HepG2 (cell line): ENCODE data around the gene ATP5F1E. TPM values are rescaled to one million over a fixed set of nuclear protein-coding genes. Genes with fewer than 3 reads are reported as not detected.

Source experiments
- FOSL1 ChIP-seq: sonication (generic); formaldehyde crosslinking; IDR thresholded peaks from 2 replicates; pipeline ENCODE4 v1.9.0; 2021; ENCODE audit warnings: missing genetic modification reagents, borderline replicate concordance
- FOXO1 ChIP-seq: sonication (generic); formaldehyde crosslinking; IDR thresholded peaks from 2 replicates; pipeline ENCODE4 v1.4.0; 2020; ENCODE audit warnings: missing genetic modification reagents
- GZF1 ChIP-seq: sonication (generic); formaldehyde crosslinking; IDR thresholded peaks from 2 replicates; pipeline ENCODE4 v1.5.1; 2020; ENCODE audit warnings: mild to moderate bottlenecking, missing genetic modification reagents
- HCFC1 ChIP-seq: fragments of 150-350 bp; IDR thresholded peaks from 2 replicates; pipeline ENCODE4 v1.6.1; 2014; ENCODE audit warnings: low read depth, low read length
- KDM5A ChIP-seq: fragments of 200-600 bp; sonication (generic); IDR thresholded peaks from 2 replicates; pipeline ENCODE4 v1.7.0; 2018; ENCODE audit warnings: antibody characterized with exemption, mild to moderate bottlenecking, low read length, borderline replicate concordance
- KDM6A ChIP-seq: IDR thresholded peaks from 2 replicates; pipeline ENCODE4 v1.6.1; 2016; ENCODE audit warnings: low read depth
- NFKBIZ ChIP-seq: IDR thresholded peaks from 2 replicates; pipeline ENCODE4 v1.6.1; 2018; ENCODE audit warnings: missing genetic modification reagents, missing compliant biosample characterization
- NR1H2 ChIP-seq: sonication (generic); formaldehyde crosslinking; IDR thresholded peaks from 2 replicates; pipeline ENCODE4 v1.8.1; 2022; ENCODE audit warnings: low read depth, missing genetic modification reagents, borderline replicate concordance
- SAP130 ChIP-seq: IDR thresholded peaks from 2 replicates; pipeline ENCODE4 v1.6.1; 2016; ENCODE audit warnings: low read depth
- SUZ12 ChIP-seq: fragments of 150-350 bp; IDR thresholded peaks from 2 replicates; pipeline ENCODE4 v1.6.1; 2014; ENCODE audit warnings: low read depth, low read length
- TGIF2 ChIP-seq: IDR thresholded peaks from 2 replicates; pipeline ENCODE4 v1.6.1; 2016; ENCODE audit warnings: control low read depth, missing compliant biosample characterization
- ZIK1 ChIP-seq: sonication (generic); formaldehyde crosslinking; IDR thresholded peaks from 2 replicates; pipeline ENCODE4 v1.5.0; 2020; ENCODE audit warnings: mild to moderate bottlenecking, low read depth, missing genetic modification reagents, borderline replicate concordance
- ZMYM3 ChIP-seq: sonication (generic); formaldehyde crosslinking; IDR thresholded peaks from 2 replicates; pipeline ENCODE4 v1.5.1; 2020; ENCODE audit warnings: mild to moderate bottlenecking, missing genetic modification reagents
- ZNF17 ChIP-seq: sonication (generic); formaldehyde crosslinking; IDR thresholded peaks from 2 replicates; pipeline ENCODE4 v1.5.0; 2020; ENCODE audit warnings: mild to moderate bottlenecking, missing genetic modification reagents
- ZNF383 ChIP-seq: sonication (generic); formaldehyde crosslinking; IDR thresholded peaks from 2 replicates; pipeline ENCODE4 v1.4.0; 2020; ENCODE audit warnings: missing genetic modification reagents, mild to moderate bottlenecking, borderline replicate concordance
- ZNF446 ChIP-seq: sonication (generic); formaldehyde crosslinking; IDR thresholded peaks from 2 replicates; pipeline ENCODE4 v1.5.0; 2020; ENCODE audit warnings: mild to moderate bottlenecking, missing genetic modification reagents
- ZNF605 ChIP-seq: sonication (generic); formaldehyde crosslinking; IDR thresholded peaks from 2 replicates; pipeline ENCODE4 v1.8.0; 2022; ENCODE audit warnings: mild to moderate bottlenecking, missing genetic modification reagents
- ZNF616 ChIP-seq: sonication (generic); formaldehyde crosslinking; IDR thresholded peaks from 2 replicates; pipeline ENCODE4 v1.5.0; 2020; ENCODE audit warnings: low read depth, mild to moderate bottlenecking, missing genetic modification reagents
- ZNF777 ChIP-seq: sonication (generic); formaldehyde crosslinking; IDR thresholded peaks from 2 replicates; pipeline ENCODE4 v1.4.0; 2020; ENCODE audit warnings: missing genetic modification reagents
- ZNF788 ChIP-seq: sonication (generic); formaldehyde crosslinking; IDR thresholded peaks from 2 replicates; pipeline ENCODE4 v1.5.0; 2020; ENCODE audit warnings: mild to moderate bottlenecking, missing genetic modification reagents, borderline replicate concordance
- polyA plus RNA-seq, 8 experiments: library from polyadenylated mRNA; depleted of rRNA in 3 of 8; stranded (reverse) in 7 of 8; unstranded in 1 of 8; fragments of >200 nt; fragmentation: Illumina TruSeq in 4 of 8; extraction: Trizol in 4 of 8; gene quantifications; 2 replicates each; pipeline versions ENCODE4 v1.2.1 to v1.2.3, GENCODE V29; 2011 to 2016; ENCODE audit warnings: low read depth in 4 of 8, missing spikeins in 1 of 8, mixed read lengths in 1 of 8; ENCODE audit not compliant: insufficient read depth in 1 of 8
- total RNA-seq, 5 experiments: library from RNA; depleted of rRNA; stranded (reverse); fragments of >200 nt; fragmentation: Illumina TruSeq; extraction: Trizol; gene quantifications; 2 replicates each; pipeline ENCODE4 v1.2.3, GENCODE V29; 2016; ENCODE audit warnings: low read depth in 1 of 5
- TF ChIP-seq, protein P1 (sequence below): sonication (generic); formaldehyde crosslinking; IDR thresholded peaks from 2 replicates; pipeline ENCODE4 v1.8.0; 2022; ENCODE audit warnings: mild to moderate bottlenecking, missing genetic modification reagents, borderline replicate concordance
- TF ChIP-seq, protein P2 (sequence below): sonication (generic); formaldehyde crosslinking; IDR thresholded peaks from 2 replicates; pipeline ENCODE4 v1.5.1; 2020; ENCODE audit warnings: missing genetic modification reagents, mild to moderate bottlenecking, borderline replicate concordance

Gene ATP5F1E
- total and polyA plus RNA-seq, 2 of the 13 experiments (the other 11 are each of a cell fraction or from before 2014, with no cell fraction given) = 121 to 134 TPM

DNA sequence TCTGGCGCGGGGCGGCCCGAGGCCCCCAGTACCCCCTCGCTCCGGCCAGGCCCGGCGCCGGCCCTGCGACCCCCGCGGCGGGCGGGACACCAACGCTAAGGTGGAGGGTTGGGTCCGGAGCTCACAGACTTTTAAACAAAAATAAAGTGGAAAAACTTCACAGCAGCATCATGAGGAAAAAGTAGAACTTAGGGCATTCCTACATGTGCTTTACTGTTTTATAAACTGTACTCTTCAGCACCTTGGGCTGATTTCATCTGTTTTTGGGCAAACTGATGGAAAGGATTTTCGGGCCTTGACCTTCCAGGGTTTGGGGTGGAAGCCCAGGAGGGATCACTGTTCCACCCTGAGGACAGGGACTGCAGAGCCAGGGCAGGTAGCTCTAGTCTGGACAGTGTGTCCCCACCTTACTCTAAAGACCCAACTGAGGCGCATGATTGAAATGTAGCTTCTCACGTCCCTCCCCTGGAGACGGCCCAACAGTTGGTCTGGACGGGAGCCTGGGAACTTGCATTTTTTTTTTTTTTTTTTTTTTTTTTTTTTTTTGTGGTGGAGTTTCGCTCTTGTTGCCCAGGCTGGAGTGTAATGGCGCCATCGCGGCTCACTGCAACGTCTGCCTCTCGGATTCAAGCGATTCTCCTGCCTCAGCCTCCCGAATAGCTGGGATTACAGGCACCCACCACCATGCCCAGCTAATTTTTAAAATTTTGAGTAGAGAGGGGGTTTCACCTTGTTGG is 50.3 kb downstream of the ATP5F1E start (continued):
- TF ChIP-seq HCFC1 (no peak), FOXO1 (CRISPR knock-in tag) (no peak), ZNF446 (no peak), KDM6A (no peak), NR1H2 (CRISPR knock-in tag) (no peak), ZMYM3 (CRISPR knock-in tag) (peak; percentile 22; the same call in 1 of the 2 replicates), FOSL1 (no peak), ZNF17 (CRISPR knock-in tag) (no peak), ZNF605 (CRISPR knock-in tag) (peak; percentile 75; the same call in 1 of the 2 replicates), ZIK1 (no peak; the same call in 1 of the 2 replicates), ZNF616 (0 out of 2 replicates have a peak, but pooled peaks have one; percentile 16), ZNF788 (CRISPR knock-in tag) (peak; percentile 32; the same call in 1 of the 2 replicates), TGIF2 (CRISPR knock-in tag) (0 out of 2 replicates have a peak, but pooled peaks have one; percentile 51), ZNF777 (CRISPR knock-in tag) (0 out of 2 replicates have a peak, but pooled peaks have one; percentile 24), SAP130 (CRISPR knock-in tag) (peak; percentile 18; the same call in 1 of the 2 replicates), ZNF383 (CRISPR knock-in tag) (no peak), NFKBIZ (CRISPR knock-in tag) (0 out of 2 replicates have a peak, but pooled peaks have one; percentile 17), GZF1 (CRISPR knock-in tag) (no peak), SUZ12 (no peak), KDM5A (peak; percentile 47; the same call in 1 of the 2 replicates)
- TF ChIP-seq, protein P1, sequence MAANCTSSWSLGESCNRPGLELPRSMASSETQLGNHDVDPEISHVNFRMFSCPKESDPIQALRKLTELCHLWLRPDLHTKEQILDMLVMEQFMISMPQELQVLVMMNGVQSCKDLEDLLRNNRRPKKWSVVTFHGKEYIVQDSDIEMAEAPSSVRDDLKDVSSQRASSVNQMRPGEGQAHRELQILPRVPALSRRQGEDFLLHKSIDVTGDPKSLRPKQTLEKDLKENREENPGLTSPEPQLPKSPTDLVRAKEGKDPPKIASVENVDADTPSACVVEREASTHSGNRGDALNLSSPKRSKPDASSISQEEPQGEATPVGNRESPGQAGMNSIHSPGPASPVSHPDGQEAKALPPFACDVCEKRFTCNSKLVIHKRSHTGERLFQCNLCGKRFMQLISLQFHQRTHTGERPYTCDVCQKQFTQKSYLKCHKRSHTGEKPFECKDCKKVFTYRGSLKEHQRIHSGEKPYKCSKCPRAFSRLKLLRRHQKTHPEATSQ (CRISPR knock-in tag) = peak; percentile 25; the same call in 1 of the 2 replicates
- TF ChIP-seq, protein P2, sequence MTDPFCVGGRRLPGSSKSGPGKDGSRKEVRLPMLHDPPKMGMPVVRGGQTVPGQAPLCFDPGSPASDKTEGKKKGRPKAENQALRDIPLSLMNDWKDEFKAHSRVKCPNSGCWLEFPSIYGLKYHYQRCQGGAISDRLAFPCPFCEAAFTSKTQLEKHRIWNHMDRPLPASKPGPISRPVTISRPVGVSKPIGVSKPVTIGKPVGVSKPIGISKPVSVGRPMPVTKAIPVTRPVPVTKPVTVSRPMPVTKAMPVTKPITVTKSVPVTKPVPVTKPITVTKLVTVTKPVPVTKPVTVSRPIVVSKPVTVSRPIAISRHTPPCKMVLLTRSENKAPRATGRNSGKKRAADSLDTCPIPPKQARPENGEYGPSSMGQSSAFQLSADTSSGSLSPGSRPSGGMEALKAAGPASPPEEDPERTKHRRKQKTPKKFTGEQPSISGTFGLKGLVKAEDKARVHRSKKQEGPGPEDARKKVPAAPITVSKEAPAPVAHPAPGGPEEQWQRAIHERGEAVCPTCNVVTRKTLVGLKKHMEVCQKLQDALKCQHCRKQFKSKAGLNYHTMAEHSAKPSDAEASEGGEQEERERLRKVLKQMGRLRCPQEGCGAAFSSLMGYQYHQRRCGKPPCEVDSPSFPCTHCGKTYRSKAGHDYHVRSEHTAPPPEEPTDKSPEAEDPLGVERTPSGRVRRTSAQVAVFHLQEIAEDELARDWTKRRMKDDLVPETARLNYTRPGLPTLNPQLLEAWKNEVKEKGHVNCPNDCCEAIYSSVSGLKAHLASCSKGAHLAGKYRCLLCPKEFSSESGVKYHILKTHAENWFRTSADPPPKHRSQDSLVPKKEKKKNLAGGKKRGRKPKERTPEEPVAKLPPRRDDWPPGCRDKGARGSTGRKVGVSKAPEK (CRISPR knock-in tag) = no peak
